CD4-positive, alpha-beta T cell (primary cell): ENCODE data around the gene ZBTB46. TPM values are rescaled to one million over a fixed set of nuclear protein-coding genes. Genes with fewer than 3 reads are reported as not detected.

Experiments
- ATAC-seq: fragments of 200-7000 bp; cut with Tn5 transposase; one replicate; pipeline ENCODE4 v1.10.0; 2022; ENCODE audit warnings: mild to moderate bottlenecking; ENCODE audit not compliant: poor library complexity
- CTCF ChIA-PET: fragments of 350-600 bp; sonication (Branson Sonifier 250); formaldehyde crosslinking; loops from one replicate; lab custom pipeline; 2021; ENCODE audit warnings: antibody characterized with exemption, inconsistent platforms; lab: Charles Lee
- POLR2A ChIA-PET: fragments of 350-600 bp; sonication (Branson Sonifier 250); formaldehyde crosslinking; loops from one replicate; lab custom pipeline; 2021; ENCODE audit warnings: antibody characterized with exemption, inconsistent platforms; lab: Charles Lee
- DNase-seq, 14 experiments: peaks; one replicate each; pipeline ENCODE4 v3.0.0-alpha.2; 2013 to 2020; ENCODE audit warnings: mixed read lengths in 2 of 14
- H3K27ac ChIP-seq, 2 donors: one replicate each; pipeline versions ENCODE4 v1.5.1 to v1.7.0; 2013; ENCODE audit warnings: low read length in 2 of 2, low read depth in 1 of 2, mild to moderate bottlenecking in 1 of 2
- H3K27me3 ChIP-seq, 2 experiments: 1 replicate in 1 of 2; 2 replicates in 1 of 2; pipeline versions ENCODE4 v1.6.1 to v1.7.0; 2013; ENCODE audit warnings: low read length in 2 of 2, control low read depth in 1 of 2, mild to moderate bottlenecking in 1 of 2, moderate library complexity in 1 of 2; ENCODE audit not compliant: insufficient read depth in 2 of 2, control insufficient read depth in 1 of 2
- H3K36me3 ChIP-seq: one replicate; pipeline ENCODE4 v1.6.1; 2013; ENCODE audit warnings: low read length, control low read depth; ENCODE audit not compliant: insufficient read depth
- H3K4me1 ChIP-seq: one replicate; pipeline ENCODE4 v1.6.1; 2013; ENCODE audit warnings: low read length, control low read depth; ENCODE audit not compliant: insufficient read depth
- H3K4me3 ChIP-seq: one replicate; pipeline ENCODE4 v1.5.1; 2013; ENCODE audit warnings: mild to moderate bottlenecking, low read length, moderate library complexity
- H3K9me3 ChIP-seq, 2 experiments: 1 replicate in 1 of 2; 2 replicates in 1 of 2; pipeline versions ENCODE4 v1.6.1 to v1.7.0; 2013; ENCODE audit warnings: low read length in 2 of 2, mild to moderate bottlenecking in 2 of 2, control low read depth in 1 of 2, moderate library complexity in 1 of 2; ENCODE audit not compliant: control insufficient read depth in 1 of 2, insufficient read depth in 1 of 2
- H3K27ac Mint-ChIP-seq: one replicate; pipeline ENCODE4 v1.8.0; 2020; ENCODE audit warnings: mixed read lengths
- H3K27me3 Mint-ChIP-seq: one replicate; pipeline ENCODE4 v1.8.0; 2021; ENCODE audit warnings: mixed read lengths
- H3K36me3 Mint-ChIP-seq: one replicate; pipeline ENCODE4 v1.8.0; 2021; ENCODE audit warnings: low read depth, mixed read lengths
- H3K4me1 Mint-ChIP-seq: one replicate; pipeline ENCODE4 v1.8.0; 2021; ENCODE audit warnings: low read depth, mixed read lengths
- H3K4me3 Mint-ChIP-seq: one replicate; pipeline ENCODE4 v1.8.0; 2020; ENCODE audit warnings: mild to moderate bottlenecking, mixed read lengths
- H3K9me3 Mint-ChIP-seq: one replicate; pipeline ENCODE4 v1.8.0; 2020; ENCODE audit warnings: mixed read lengths
- CTCF ChIP-seq: fragments of 200-600 bp; IDR thresholded peaks from one replicate; pipeline ENCODE4 v1.8.0; 2022; ENCODE audit warnings: antibody characterized with exemption, mild to moderate bottlenecking
- intact Hi-C, 2 experiments: fragments of 100-400 bp; cut with DNase I in 1 of 2; cut with micrococcal nuclease in 1 of 2; formaldehyde crosslinking; loops; one replicate each; pipeline versions ENCODE4 v1.15.1 to v1.9.0; 2023 to 2025; cut with DNase I, micrococcal nuclease
- total RNA-seq, 174 experiments: library from RNA in 2 of 174; stranded (reverse) in 2 of 174; gene quantifications; one replicate each; pipeline ENCODE4 v1.2.3 and lab custom pipeline; 2021 to 2026

The ZBTB46 gene
- total RNA-seq, 2 experiments from 2014 or later, result 0.08 to 0.34 TPM

DNA sequence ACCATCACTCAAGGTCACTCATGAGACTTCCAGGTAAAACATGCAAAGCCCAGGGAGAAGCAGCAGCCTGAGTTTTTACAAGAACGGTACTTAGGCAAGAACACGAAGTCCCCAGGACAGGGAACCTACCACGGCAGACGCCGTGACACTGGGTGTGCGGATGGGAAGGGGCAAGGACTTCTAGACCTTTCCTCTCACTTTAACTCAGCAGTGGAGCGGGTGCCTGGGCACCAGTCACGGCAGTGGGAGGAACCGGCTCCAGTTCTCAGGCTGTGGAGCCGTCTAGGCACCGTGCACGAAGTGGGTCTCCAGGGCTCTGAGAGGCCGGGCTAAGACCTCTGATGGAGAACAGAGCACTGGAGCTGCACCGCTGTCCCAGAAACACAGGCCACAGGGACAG, 2.5 kb downstream of the ZBTB46 start:
- Histone ChIP-seq H3K36me3 (no peaks in the 10 kb centered on the region), H3K27ac (no peak overlapping the region), H3K4me3 (no peak overlapping the region), H3K9me3 (no peaks in the 10 kb centered on the region), H3K27me3 (peaks cover 41 to 42% of the 10 kb centered on the region in 2 experiments), H3K4me1 (peaks cover 15% of the 10 kb centered on the region)
- Mint-ChIP-seq H3K4me3 (no peak overlapping the region), H3K9me3 (no peaks in the 10 kb centered on the region), H3K27me3 (peaks cover 53% of the 10 kb centered on the region), H3K36me3 (no peaks in the 10 kb centered on the region), H3K4me1 (peaks cover 10% of the 10 kb centered on the region), H3K27ac (no peak overlapping the region)
- CTCF ChIA-PET, result no interaction called here
- intact Hi-C loops, result no loop called here
- POLR2A ChIA-PET, result no interaction called here
- ATAC-seq (no peak), DNase-seq (no peak)
- no peak for TF ChIP-seq CTCF

- Histone ChIP-seq H3K36me3 (no peaks in the 10 kb centered on the region), H3K27ac (no peak overlapping the region), H3K4me1 (peaks cover 15% of the 10 kb centered on the region), H3K4me3 (no peak overlapping the region), H3K9me3 (no peaks in the 10 kb centered on the region), H3K27me3 (peaks cover 41 to 42% of the 10 kb centered on the region in 2 experiments)
- DNase-seq (no peak), ATAC-seq (no peak)
- TF ChIP-seq CTCF, result no peak
- Mint-ChIP-seq H3K36me3 (no peaks in the 10 kb centered on the region), H3K4me3 (no peak overlapping the region), H3K4me1 (peaks cover 10% of the 10 kb centered on the region), H3K9me3 (no peaks in the 10 kb centered on the region), H3K27me3 (peaks cover 51% of the 10 kb centered on the region), H3K27ac (no peak overlapping the region)
- intact Hi-C loops, result no loop called here
- ChIA-PET POLR2A (no interaction called here), CTCF (no interaction called here)
These were observed 2.9 kb downstream of the ZBTB46 start for GRCh38 chr20:63828124-63828523.

- Histone ChIP-seq H3K36me3 (no peaks in the 10 kb centered on the region), H3K27me3 (peaks cover 40 to 42% of the 10 kb centered on the region in 2 experiments), H3K27ac (no peak overlapping the region), H3K9me3 (no peaks in the 10 kb centered on the region), H3K4me3 (no peak overlapping the region), H3K4me1 (peaks cover 15% of the 10 kb centered on the region)
- DNase-seq (no peak), ATAC-seq (no peak)
- Mint-ChIP-seq H3K4me3 (no peak overlapping the region), H3K27me3 (peaks cover 48% of the 10 kb centered on the region), H3K27ac (no peak overlapping the region), H3K36me3 (no peaks in the 10 kb centered on the region), H3K9me3 (no peaks in the 10 kb centered on the region), H3K4me1 (peaks cover 10% of the 10 kb centered on the region)
- ChIA-PET CTCF (no interaction called here), POLR2A (no interaction called here)
- intact Hi-C loops, result no loop called here
- no peak for TF ChIP-seq CTCF
These were observed 4.3 kb downstream of the ZBTB46 start for GRCh38 chr20:63826753-63827152.
